ENCODE results near the gene MAGI2.

- TF ChIP-seq CTCF (conservative IDR thresholded peaks at IDR 0.05; ENCODE audit: low read depth, low read length), result no peak
- no peak for TF ChIP-seq EZH2 (IDR thresholded peaks at IDR 0.05; ENCODE audit: borderline replicate concordance, low read depth, low read length, poor library complexity, severe bottlenecking)
These were observed 844.2 kb downstream of the MAGI2 start for GRCh38 chr7:78609281-78609680.

All from A673 (cell line).